Liver (tissue), 9 donors: Measurements from ENCODE around the gene LSR. TPM values are rescaled to one million over a fixed set of nuclear protein-coding genes. Genes with fewer than 3 reads are reported as not detected.

Experiments used
- DNase-seq: peaks from one replicate; pipeline ENCODE4 v3.0.0-alpha.2; 2017; ENCODE audit warnings: low spot score
- H3K27ac ChIP-seq, 2 donors: one replicate each; pipeline ENCODE4 v1.7.0; 2013; ENCODE audit warnings: inconsistent platforms in 2 of 2, low read length in 2 of 2, control low read depth in 1 of 2, low read depth in 1 of 2, mild to moderate bottlenecking in 1 of 2
- H3K27me3 ChIP-seq, 4 donors: one replicate each; pipeline versions ENCODE4 v1.6.1 to v1.7.0; 2013; ENCODE audit warnings: low read length in 3 of 4, inconsistent platforms in 1 of 4, mild to moderate bottlenecking in 1 of 4, moderate library complexity in 1 of 4; ENCODE audit not compliant: control insufficient read depth in 4 of 4, insufficient read depth in 4 of 4
- H3K36me3 ChIP-seq, 4 donors: one replicate each; pipeline versions ENCODE4 v1.6.1 to v1.7.0; 2013; ENCODE audit warnings: low read length in 3 of 4, mild to moderate bottlenecking in 3 of 4, low read depth in 1 of 4, moderate library complexity in 1 of 4; ENCODE audit not compliant: control insufficient read depth in 4 of 4, insufficient read depth in 3 of 4
- H3K4me1 ChIP-seq, 4 donors: one replicate each; pipeline versions ENCODE4 v1.6.1 to v1.7.0; 2013; ENCODE audit warnings: low read length in 3 of 4, mild to moderate bottlenecking in 3 of 4, moderate library complexity in 1 of 4; ENCODE audit not compliant: control insufficient read depth in 4 of 4, insufficient read depth in 4 of 4
- H3K4me3 ChIP-seq, 3 donors: one replicate each; pipeline versions ENCODE4 v1.6.1 to v1.7.0; 2013; ENCODE audit warnings: low read length in 3 of 3, control low read depth in 1 of 3, low read depth in 1 of 3, mild to moderate bottlenecking in 1 of 3
- H3K9ac ChIP-seq, 2 donors: one replicate each; pipeline ENCODE4 v1.7.0; 2013; ENCODE audit warnings: low read length in 2 of 2, mild to moderate bottlenecking in 2 of 2, moderate library complexity in 2 of 2, control low read depth in 1 of 2, low read depth in 1 of 2
- H3K9me3 ChIP-seq, 4 donors: one replicate each; pipeline versions ENCODE4 v1.6.1 to v1.7.0; 2013; ENCODE audit warnings: low read length in 3 of 4; ENCODE audit not compliant: control insufficient read depth in 4 of 4
- EGR1 ChIP-seq, 2 donors: IDR thresholded peaks; 2 replicates each; pipeline ENCODE4 v1.6.1; 2016 to 2018; ENCODE audit warnings: antibody characterized with exemption in 2 of 2, low read depth in 2 of 2
- FOXA2 ChIP-seq: IDR thresholded peaks from 2 replicates; pipeline ENCODE4 v1.6.1; 2016; ENCODE audit warnings: antibody characterized with exemption
- GABPA ChIP-seq, 2 donors: IDR thresholded peaks in 1 of 2; conservative IDR thresholded peaks in 1 of 2; 2 replicates each; pipeline ENCODE4 v1.6.1; 2016; ENCODE audit warnings: antibody characterized with exemption in 2 of 2, mild to moderate bottlenecking in 1 of 2, moderate library complexity in 1 of 2
- HNF4A ChIP-seq, 2 donors: conservative IDR thresholded peaks; 2 replicates each; pipeline ENCODE4 v1.6.1; 2016; ENCODE audit warnings: antibody characterized with exemption in 2 of 2, mild to moderate bottlenecking in 2 of 2
- HNF4G ChIP-seq: IDR thresholded peaks from 2 replicates; pipeline ENCODE4 v1.6.1; 2016; ENCODE audit warnings: antibody characterized with exemption
- JUND ChIP-seq, 2 donors: IDR thresholded peaks; 2 replicates each; pipeline ENCODE4 v1.6.1; 2016; ENCODE audit warnings: antibody characterized with exemption in 2 of 2
- NR2F2 ChIP-seq: IDR thresholded peaks from 2 replicates; pipeline ENCODE4 v1.6.1; 2016; ENCODE audit warnings: antibody characterized with exemption
- RAD21 ChIP-seq, 2 donors: IDR thresholded peaks; 2 replicates each; pipeline ENCODE4 v1.6.1; 2016; ENCODE audit warnings: antibody characterized with exemption in 2 of 2, mild to moderate bottlenecking in 2 of 2
- RXRA ChIP-seq, 2 donors: IDR thresholded peaks; 2 replicates each; pipeline ENCODE4 v1.6.1; 2017 to 2018; ENCODE audit warnings: antibody characterized with exemption in 2 of 2, mild to moderate bottlenecking in 1 of 2
- TAF1 ChIP-seq: conservative IDR thresholded peaks from 2 replicates; pipeline ENCODE4 v1.6.1; 2016; ENCODE audit warnings: antibody characterized with exemption, mild to moderate bottlenecking
- YY1 ChIP-seq: IDR thresholded peaks from 2 replicates; pipeline ENCODE4 v1.6.1; 2016; ENCODE audit warnings: antibody characterized with exemption, mild to moderate bottlenecking
- WGBS: extraction: QIAGEN DNeasy Blood & Tissue Kit; methylation state at CpG from one replicate; pipeline ENCODE4 v1.1.7; 2013; 5-methylcytosine and 5-hydroxymethylcytosine counted together
- polyA plus RNA-seq, 2 donors: library from polyadenylated mRNA; stranded (reverse) in 1 of 2; unstranded in 1 of 2; fragments of 200-250 nt in 1 of 2; fragments of >200 nt in 1 of 2; fragmentation: Nextera tagmentation in 1 of 2; extraction: Ambion mirVana in 1 of 2; gene quantifications; one replicate each; pipeline versions ENCODE4 v1.2.1 to v1.2.3, GENCODE V29; 2013 to 2015
- total RNA-seq, 2 donors: library from RNA; depleted of rRNA; stranded (reverse); fragments of >200 nt; gene quantifications; one replicate each; pipeline ENCODE4 v1.2.3, GENCODE V29; 2014
- TF ChIP-seq, protein P1 (sequence below): IDR thresholded peaks from 2 replicates; pipeline ENCODE4 v1.6.1; 2016; ENCODE audit warnings: antibody characterized with exemption
- TF ChIP-seq, protein P2 (sequence below): IDR thresholded peaks from 2 replicates; pipeline ENCODE4 v1.6.1; 2016; ENCODE audit warnings: antibody characterized with exemption
- TF ChIP-seq, protein P3 (sequence below): fragments of 150-350 bp; IDR thresholded peaks from 2 replicates; pipeline ENCODE4 v1.5.1; 2017; ENCODE audit warnings: improper control_type of control experiment, low read depth, low read length; ENCODE audit not compliant: missing input control
- TF ChIP-seq, protein P4 (sequence below): IDR thresholded peaks from 2 replicates; pipeline ENCODE4 v1.6.1; 2016; ENCODE audit warnings: antibody characterized with exemption, mild to moderate bottlenecking
- donor health status: healthy.
- donor health status: healthy.
- donor health status: healthy.
- donor health status: healthy.
- donor health status: healthy.

The LSR gene
- total and polyA plus RNA-seq, 4 donors, result 33.7 to 150 (median 48.0) TPM

DNA sequence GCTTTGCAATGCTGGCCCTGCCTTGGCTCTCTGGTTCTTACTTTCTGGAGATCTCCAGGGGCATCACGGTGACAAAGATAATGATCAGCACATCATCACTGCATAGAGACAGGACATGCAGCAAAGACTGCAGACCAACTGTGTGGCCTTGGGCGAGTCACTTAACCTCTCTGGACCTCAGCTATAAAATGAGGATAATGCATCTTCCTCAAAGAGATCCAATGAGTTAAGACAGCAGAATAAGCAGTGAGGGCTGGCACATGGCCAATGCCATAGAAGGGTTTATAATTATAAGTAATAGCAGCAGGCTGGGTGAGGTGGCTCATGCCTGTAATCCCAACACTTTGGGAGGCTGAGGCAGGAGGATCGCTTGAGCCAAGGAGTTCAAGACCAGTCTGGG is 45.5 kb downstream of the LSR start:
- H3K9ac ChIP-seq, result no peak overlapping the region
- DNase-seq, result no peak
- no peaks in the 10 kb centered on the region for H3K4me1 ChIP-seq
- no peak overlapping the region for H3K27ac ChIP-seq
- WGBS, result 78% methylated on average over 3 of the region's 3 CpGs
- H3K36me3 ChIP-seq, result no peaks in the 10 kb centered on the region
- H3K27me3 ChIP-seq, result no peaks in the 10 kb centered on the region
- TF ChIP-seq HNF4G (no peak), YY1 (no peak), RAD21 (IDR thresholded peaks at IDR 0.05) (no peak), EGR1 (IDR thresholded peaks at IDR 0.05; ENCODE audit: low read depth in 2 of 2) (no peak), HNF4A (conservative IDR thresholded peaks at IDR 0.05) (no peak), JUND (IDR thresholded peaks at IDR 0.05) (no peak), FOXA2 (no peak)
- TF ChIP-seq, protein P1, sequence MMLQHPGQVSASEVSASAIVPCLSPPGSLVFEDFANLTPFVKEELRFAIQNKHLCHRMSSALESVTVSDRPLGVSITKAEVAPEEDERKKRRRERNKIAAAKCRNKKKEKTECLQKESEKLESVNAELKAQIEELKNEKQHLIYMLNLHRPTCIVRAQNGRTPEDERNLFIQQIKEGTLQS, result no peak
- TF ChIP-seq, protein P2, sequence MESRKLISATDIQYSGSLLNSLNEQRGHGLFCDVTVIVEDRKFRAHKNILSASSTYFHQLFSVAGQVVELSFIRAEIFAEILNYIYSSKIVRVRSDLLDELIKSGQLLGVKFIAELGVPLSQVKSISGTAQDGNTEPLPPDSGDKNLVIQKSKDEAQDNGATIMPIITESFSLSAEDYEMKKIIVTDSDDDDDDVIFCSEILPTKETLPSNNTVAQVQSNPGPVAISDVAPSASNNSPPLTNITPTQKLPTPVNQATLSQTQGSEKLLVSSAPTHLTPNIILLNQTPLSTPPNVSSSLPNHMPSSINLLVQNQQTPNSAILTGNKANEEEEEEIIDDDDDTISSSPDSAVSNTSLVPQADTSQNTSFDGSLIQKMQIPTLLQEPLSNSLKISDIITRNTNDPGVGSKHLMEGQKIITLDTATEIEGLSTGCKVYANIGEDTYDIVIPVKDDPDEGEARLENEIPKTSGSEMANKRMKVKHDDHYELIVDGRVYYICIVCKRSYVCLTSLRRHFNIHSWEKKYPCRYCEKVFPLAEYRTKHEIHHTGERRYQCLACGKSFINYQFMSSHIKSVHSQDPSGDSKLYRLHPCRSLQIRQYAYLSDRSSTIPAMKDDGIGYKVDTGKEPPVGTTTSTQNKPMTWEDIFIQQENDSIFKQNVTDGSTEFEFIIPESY, result no peak
- TF ChIP-seq, protein P3, sequence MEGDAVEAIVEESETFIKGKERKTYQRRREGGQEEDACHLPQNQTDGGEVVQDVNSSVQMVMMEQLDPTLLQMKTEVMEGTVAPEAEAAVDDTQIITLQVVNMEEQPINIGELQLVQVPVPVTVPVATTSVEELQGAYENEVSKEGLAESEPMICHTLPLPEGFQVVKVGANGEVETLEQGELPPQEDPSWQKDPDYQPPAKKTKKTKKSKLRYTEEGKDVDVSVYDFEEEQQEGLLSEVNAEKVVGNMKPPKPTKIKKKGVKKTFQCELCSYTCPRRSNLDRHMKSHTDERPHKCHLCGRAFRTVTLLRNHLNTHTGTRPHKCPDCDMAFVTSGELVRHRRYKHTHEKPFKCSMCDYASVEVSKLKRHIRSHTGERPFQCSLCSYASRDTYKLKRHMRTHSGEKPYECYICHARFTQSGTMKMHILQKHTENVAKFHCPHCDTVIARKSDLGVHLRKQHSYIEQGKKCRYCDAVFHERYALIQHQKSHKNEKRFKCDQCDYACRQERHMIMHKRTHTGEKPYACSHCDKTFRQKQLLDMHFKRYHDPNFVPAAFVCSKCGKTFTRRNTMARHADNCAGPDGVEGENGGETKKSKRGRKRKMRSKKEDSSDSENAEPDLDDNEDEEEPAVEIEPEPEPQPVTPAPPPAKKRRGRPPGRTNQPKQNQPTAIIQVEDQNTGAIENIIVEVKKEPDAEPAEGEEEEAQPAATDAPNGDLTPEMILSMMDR, result no peak
- TF ChIP-seq, protein P4, sequence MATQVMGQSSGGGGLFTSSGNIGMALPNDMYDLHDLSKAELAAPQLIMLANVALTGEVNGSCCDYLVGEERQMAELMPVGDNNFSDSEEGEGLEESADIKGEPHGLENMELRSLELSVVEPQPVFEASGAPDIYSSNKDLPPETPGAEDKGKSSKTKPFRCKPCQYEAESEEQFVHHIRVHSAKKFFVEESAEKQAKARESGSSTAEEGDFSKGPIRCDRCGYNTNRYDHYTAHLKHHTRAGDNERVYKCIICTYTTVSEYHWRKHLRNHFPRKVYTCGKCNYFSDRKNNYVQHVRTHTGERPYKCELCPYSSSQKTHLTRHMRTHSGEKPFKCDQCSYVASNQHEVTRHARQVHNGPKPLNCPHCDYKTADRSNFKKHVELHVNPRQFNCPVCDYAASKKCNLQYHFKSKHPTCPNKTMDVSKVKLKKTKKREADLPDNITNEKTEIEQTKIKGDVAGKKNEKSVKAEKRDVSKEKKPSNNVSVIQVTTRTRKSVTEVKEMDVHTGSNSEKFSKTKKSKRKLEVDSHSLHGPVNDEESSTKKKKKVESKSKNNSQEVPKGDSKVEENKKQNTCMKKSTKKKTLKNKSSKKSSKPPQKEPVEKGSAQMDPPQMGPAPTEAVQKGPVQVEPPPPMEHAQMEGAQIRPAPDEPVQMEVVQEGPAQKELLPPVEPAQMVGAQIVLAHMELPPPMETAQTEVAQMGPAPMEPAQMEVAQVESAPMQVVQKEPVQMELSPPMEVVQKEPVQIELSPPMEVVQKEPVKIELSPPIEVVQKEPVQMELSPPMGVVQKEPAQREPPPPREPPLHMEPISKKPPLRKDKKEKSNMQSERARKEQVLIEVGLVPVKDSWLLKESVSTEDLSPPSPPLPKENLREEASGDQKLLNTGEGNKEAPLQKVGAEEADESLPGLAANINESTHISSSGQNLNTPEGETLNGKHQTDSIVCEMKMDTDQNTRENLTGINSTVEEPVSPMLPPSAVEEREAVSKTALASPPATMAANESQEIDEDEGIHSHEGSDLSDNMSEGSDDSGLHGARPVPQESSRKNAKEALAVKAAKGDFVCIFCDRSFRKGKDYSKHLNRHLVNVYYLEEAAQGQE, result no peak
- H3K9me3 ChIP-seq, result no peaks in the 10 kb centered on the region
- no peak overlapping the region for H3K4me3 ChIP-seq

DNA sequence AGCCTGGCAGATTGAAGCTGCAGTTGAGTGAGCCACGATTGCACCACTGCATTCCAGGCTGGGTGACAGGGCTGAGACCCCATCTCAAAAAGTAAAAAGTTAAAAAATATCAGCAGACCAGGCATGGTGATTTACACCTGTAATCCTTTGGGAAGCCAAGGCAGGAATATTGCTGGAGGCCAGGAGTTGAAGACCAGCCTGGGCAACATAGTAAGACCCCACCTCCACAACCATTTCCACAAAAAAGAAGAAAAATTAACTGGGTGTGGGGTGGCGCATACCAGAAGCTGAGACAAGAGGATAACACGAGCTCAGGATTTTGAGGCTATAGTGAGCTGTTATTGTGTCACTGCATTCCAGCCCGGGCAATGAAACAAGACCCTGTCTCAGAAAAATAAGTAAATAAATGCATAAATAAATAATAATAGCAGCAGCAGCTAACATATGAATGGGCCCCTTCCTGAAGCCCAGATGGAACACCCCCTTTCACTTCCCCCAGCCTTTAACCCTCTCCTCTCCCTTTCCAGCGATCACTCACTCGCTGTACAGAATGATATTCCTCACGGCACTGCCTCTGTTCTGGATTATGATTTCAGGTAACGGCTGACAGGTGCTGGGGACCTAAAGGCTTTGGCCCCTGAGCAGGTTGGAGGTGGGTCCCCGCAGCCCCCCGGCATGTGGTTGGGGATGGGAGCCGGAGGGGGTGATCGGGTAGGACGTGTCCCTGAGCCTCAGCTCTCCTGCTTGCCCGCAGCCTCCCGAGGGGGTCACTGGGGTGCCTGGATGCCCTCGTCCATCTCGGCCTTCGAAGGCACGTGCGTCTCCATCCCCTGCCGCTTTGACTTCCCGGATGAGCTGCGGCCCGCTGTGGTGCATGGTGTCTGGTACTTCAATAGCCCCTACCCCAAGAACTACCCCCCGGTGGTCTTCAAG is 46.3 kb downstream of the LSR start:
- Histone ChIP-seq H3K36me3 (no peaks in the 10 kb centered on the region), H3K4me3 (no peak overlapping the region), H3K9me3 (no peaks in the 10 kb centered on the region), H3K4me1 (no peaks in the 10 kb centered on the region), H3K9ac (no peak overlapping the region), H3K27ac (no peak overlapping the region), H3K27me3 (no peaks in the 10 kb centered on the region)
- DNase-seq, result no peak
- 81% methylated on average over 25 of the region's 25 CpGs for WGBS
- TF ChIP-seq RXRA (IDR thresholded peaks at IDR 0.05) (no peak), YY1 (no peak), GABPA (IDR thresholded peaks at IDR 0.05 in 1 of 2, conservative IDR thresholded peaks at IDR 0.05 in 1 of 2) (no peak), FOXA2 (no peak), EGR1 (IDR thresholded peaks at IDR 0.05; ENCODE audit: low read depth in 2 of 2) (no peak), HNF4A (conservative IDR thresholded peaks at IDR 0.05) (no peak), HNF4G (no peak), TAF1 (no peak), JUND (IDR thresholded peaks at IDR 0.05) (no peak), NR2F2 (no peak)
- TF ChIP-seq, protein P2, result no peak
- TF ChIP-seq, protein P4, result no peak
- TF ChIP-seq, protein P1, result no peak
